ENCODE data around the gene SOCS1. TPM values are rescaled to one million over a fixed set of nuclear protein-coding genes. Genes with fewer than 3 reads are reported as not detected.
"Not testable (repeated sequence)": the region's sequence is repeated elsewhere in the genome, so short reads cannot be mapped to it uniquely, and the experiment has no call there.

Gene SOCS1, protein sequence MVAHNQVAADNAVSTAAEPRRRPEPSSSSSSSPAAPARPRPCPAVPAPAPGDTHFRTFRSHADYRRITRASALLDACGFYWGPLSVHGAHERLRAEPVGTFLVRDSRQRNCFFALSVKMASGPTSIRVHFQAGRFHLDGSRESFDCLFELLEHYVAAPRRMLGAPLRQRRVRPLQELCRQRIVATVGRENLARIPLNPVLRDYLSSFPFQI
- total RNA-seq = 100 to 1,000 TPM; 146 to 152 TPM

DNA sequence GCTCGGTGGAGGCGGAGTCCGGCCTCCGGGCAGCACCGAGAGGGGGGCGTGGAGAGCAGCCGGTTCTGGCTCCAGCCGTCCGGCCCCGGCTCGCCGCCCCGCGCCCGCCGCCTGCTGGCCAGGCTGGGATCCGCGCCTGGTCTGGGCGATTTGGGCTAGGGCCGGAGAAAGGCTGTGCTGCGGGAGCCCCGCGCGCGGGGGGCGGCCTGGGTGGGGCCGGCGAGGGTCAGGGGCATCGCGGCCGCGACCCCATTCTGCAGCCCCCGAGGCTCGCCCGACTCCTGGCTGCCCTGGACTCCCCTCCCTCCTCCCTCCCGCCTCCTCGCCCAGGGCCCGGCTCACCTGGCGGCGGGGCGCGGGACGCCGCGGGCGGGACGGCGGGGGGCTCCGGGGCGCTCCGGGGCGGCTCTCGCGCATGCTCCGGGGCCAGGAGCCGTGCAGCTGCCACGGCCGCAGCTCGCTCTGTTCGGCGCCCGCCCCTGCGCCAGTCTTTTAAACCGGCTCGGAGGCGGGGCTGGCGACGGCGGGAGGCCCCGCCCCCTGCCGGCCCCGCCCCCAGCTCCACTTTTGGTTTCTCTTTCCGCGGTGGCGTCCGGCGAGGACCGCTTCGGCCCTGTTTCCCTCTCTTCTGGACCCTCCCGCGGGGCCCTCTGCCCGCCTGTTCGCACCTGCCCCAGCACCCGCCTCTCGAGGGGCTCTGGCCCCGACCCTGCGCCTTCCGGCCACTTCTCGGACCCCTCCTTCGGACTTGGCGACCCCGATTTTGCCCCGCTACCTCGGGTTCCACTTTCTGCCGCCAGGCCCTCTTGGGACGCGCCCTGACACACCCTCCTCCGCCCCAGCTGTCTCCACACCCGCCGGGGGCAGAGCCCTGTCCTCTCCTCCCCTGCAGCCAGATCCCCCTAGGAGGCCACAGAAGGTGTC is at the start of gene SOCS1:
Gene SOCS1, minus strand, starts transcription at position 468 of the 924 bp plus-strand sequence. CDS start 726 bp downstream, outside the sequence.
- peaks cover 6% of the 10 kb centered on the region for H3K27me3 Mint-ChIP-seq
- DNase-seq = peak; percentile 92
- H3K36me3 Mint-ChIP-seq = peaks cover 48% of the 10 kb centered on the region
- intact Hi-C loops (cut with micrococcal nuclease) = no loop called here
- peak within 1 kb of the TSS; percentile 98 for H3K4me3 Mint-ChIP-seq
- peak within 1 kb of the TSS; percentile 99 for H3K27ac Mint-ChIP-seq
- H3K4me1 Mint-ChIP-seq (ENCODE audit: low read depth) = peaks cover 48% of the 10 kb centered on the region
- H3K9me3 Mint-ChIP-seq = no peaks in the 10 kb centered on the region
- CTCF ChIA-PET = interaction anchor here (0.6 to 6.8 kb wide), 38 partner anchors 8 to 820 kb away, joined by 3 to 118 read pairs (median 4); no protein-coding TSS in a partner anchor
- POLR2A ChIA-PET = interaction anchor here (0.7 to 7.4 kb wide), 38 partner anchors 8 to 542 kb away, joined by 3 to 129 read pairs (median 7); partner anchors contain the start of gene TXNDC11

DNA sequence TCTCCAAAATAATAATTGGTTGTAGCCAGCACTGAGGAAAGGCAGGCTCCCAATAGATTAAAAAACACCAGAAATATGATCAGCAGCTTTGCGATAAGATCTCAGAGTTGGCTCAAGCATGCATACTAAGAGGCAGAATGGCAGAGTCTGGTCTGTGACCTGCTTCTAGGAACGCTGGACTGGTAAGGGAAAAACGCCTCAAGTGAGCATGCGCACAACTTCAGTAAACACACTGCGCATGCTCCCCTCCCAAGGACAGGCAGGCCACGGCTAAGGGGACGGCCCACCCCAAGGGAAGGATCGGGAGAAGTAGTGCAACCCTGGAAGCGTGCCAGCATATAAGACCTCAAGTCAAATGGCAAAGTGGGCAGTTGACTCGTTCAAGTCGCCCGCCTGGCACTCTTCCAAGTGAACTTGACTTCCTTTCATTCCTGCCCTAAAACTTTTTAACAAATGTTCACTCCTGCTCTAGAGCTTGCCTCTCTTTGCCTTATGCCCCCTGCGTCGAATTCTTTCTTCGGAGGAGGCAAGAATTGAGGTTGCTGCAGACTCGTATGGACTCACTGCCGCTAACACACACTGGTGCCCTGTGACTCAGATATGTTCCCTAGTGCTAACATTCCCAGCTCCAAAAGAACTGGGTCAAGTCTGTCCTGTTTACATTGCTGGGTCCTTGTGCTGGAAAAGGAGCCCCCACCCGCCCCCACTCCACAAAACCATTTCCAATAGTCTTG is 47.6 kb upstream of the SOCS1 start:
- POLR2A ChIA-PET = no interaction called here
- no peak for DNase-seq

DNA sequence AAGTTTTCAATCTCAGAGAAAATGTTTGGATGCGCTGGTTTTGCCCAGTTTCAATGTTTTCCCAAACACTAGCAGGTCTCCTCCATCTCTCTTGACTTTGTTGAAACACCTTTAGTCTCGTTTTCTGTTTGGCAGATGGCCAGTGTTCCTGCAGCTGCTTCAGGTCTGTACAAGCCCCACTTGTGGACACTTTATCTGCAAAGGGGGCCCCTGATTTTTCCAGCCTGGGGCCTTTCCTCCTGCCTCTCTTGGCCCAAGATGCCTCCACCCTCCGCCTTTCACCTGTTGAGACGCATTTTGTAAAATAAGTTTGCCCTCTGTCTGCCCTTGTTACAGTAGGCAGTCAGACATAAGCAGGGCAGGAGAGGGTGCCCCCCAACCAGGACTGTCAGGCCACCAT is 47.0 kb upstream of the SOCS1 start:
- Mint-ChIP-seq H3K27me3 (no peaks in the 10 kb centered on the region), H3K4me1 (ENCODE audit: low read depth) (peaks cover 6% of the 10 kb centered on the region), H3K9me3 (no peaks in the 10 kb centered on the region), H3K36me3 (no peaks in the 10 kb centered on the region), H3K4me3 (no peak overlapping the region), H3K27ac (no peak overlapping the region)
- no peak for DNase-seq
- POLR2A ChIA-PET = no interaction called here
- intact Hi-C loops (cut with micrococcal nuclease) = no loop called here
- CTCF ChIA-PET = no interaction called here

More for the DNA sequence above, 47.6 kb upstream of the SOCS1 start:
- Mint-ChIP-seq H3K9me3 (no peaks in the 10 kb centered on the region), H3K36me3 (no peaks in the 10 kb centered on the region), H3K27ac (no peak overlapping the region), H3K27me3 (no peaks in the 10 kb centered on the region), H3K4me3 (no peak overlapping the region), H3K4me1 (ENCODE audit: low read depth) (peaks cover 6% of the 10 kb centered on the region)
- intact Hi-C loops (cut with micrococcal nuclease) = no loop called here
- CTCF ChIA-PET = no interaction called here

DNA sequence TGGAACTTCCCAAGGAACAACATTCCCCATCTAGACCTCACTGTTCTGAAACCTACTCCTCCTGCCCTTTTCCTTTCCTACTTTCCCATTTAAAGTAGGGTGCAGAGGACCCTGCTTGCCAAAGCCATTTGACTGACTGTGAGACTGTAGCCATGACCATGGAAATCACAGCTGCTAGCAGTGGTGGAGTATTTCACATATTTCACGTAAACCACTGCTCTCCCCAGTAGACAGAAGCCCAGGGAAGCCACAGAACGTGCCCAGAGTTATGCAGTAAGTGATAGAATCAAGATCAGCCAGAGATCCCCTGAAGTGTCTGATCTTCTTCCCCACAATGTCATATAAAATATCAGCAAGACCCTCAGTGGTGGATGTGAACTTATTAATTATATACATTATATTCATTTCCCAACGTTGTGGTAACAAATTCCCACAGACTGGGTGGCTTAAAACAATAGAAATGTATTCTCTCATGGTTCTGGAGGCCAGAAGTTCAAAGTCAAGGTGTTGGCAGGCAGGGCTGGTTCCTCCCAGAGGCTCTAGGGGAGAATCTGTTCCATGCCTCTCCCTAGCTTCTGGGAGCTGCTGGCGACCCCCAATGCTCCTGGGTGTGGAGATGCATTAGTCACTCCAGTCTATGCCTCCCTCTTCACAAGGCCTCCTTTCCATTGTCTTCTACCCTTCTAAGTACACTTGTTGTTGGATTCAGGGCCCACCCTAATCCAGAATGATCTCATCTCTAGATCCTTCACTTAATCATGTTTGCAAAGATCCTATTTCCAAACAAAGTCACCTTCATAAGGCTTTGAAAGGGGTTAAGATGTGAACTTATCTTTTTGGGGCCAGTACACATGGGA is 45.9 kb upstream of the SOCS1 start:
- POLR2A ChIA-PET = interaction anchor here (0.9 kb wide), 1 partner anchor 39 kb away, joined by 3 read pairs; no protein-coding TSS in a partner anchor

DNA sequence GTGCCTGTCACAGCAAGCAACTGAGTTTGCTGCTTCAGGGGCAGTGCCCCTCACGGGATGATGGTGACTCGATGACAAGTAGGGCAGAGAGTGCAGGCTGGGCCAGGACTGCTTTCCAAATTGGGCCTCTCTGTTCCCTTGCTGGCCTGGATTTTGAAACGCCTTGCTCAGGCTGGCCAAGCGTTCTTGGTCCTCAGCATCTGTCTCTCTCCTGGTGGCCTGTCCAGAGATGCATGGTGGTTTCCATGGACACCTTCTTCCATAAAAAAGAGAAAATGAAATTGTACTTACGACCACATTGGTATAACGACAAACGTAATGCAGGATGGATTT is 44.5 kb upstream of the SOCS1 start:
- H3K4me3 Mint-ChIP-seq = no peak overlapping the region
- POLR2A ChIA-PET = no interaction called here
- intact Hi-C loops (cut with micrococcal nuclease) = no loop called here

More for the DNA sequence above, 45.9 kb upstream of the SOCS1 start:
- no peak for DNase-seq
- H3K27me3 Mint-ChIP-seq = no peaks in the 10 kb centered on the region
- no peak overlapping the region for H3K27ac Mint-ChIP-seq
- H3K4me3 Mint-ChIP-seq = no peak overlapping the region
- H3K4me1 Mint-ChIP-seq (ENCODE audit: low read depth) = peaks cover 11% of the 10 kb centered on the region
- H3K36me3 Mint-ChIP-seq = no peaks in the 10 kb centered on the region
- intact Hi-C loops (cut with micrococcal nuclease) = no loop called here
- no peaks in the 10 kb centered on the region for H3K9me3 Mint-ChIP-seq
- CTCF ChIA-PET = no interaction called here

DNA sequence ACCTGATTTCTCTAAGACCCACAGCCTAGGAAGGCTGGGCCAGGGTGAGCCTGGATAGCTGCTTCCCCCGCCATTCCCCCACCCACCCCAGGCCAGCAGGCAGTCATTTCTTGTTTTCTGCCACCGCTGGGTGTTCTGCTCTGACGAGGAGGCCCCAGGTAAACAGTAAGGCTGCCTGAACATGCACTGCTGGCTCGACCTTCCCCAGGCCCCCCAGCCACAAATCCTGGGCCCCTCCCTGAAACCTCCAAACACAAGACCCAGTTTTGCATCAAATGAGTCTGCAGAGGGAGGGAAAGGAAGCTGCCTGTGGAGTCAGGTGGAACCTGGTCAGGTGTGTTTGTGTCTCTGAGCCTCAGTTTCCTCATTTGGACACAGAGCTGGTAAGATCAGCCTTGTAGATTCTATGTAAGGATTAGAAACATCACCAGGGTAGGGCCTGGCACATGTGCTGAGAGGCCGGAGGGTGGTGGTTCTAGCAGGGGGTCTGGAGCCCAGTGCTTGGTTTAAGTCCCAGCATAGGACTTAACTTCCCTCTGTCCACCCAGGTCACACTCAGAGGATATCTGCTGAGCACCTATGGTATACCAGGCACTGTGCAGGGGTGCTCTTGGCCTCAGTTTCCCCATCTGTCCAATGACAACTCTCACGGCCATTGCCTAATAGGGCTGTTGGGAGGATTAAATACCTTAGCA is 44.0 kb upstream of the SOCS1 start:
- Mint-ChIP-seq H3K4me3 (no peak overlapping the region), H3K27ac (no peak overlapping the region), H3K27me3 (no peaks in the 10 kb centered on the region), H3K36me3 (no peaks in the 10 kb centered on the region), H3K4me1 (ENCODE audit: low read depth) (peaks cover 18% of the 10 kb centered on the region), H3K9me3 (no peaks in the 10 kb centered on the region)
- intact Hi-C loops (cut with micrococcal nuclease) = loop anchor here (5.0 kb wide), 1 partner anchor 38 kb away; no protein-coding TSS in a partner anchor
- ChIA-PET POLR2A (no interaction called here), CTCF (interaction anchor here (3.3 kb wide), 1 partner anchor 336 kb away, joined by 11 read pairs; no protein-coding TSS in a partner anchor)
- DNase-seq = no peak

More for the DNA sequence above, 44.5 kb upstream of the SOCS1 start:
- H3K27ac Mint-ChIP-seq = no peak overlapping the region
- CTCF ChIA-PET = interaction anchor here (0.8 kb wide), 1 partner anchor 317 kb away, joined by 3 read pairs; no protein-coding TSS in a partner anchor
- H3K9me3 Mint-ChIP-seq = no peaks in the 10 kb centered on the region
- H3K4me1 Mint-ChIP-seq (ENCODE audit: low read depth) = peaks cover 18% of the 10 kb centered on the region
- H3K36me3 Mint-ChIP-seq = no peaks in the 10 kb centered on the region
- H3K27me3 Mint-ChIP-seq = no peaks in the 10 kb centered on the region
- DNase-seq = no peak

DNA sequence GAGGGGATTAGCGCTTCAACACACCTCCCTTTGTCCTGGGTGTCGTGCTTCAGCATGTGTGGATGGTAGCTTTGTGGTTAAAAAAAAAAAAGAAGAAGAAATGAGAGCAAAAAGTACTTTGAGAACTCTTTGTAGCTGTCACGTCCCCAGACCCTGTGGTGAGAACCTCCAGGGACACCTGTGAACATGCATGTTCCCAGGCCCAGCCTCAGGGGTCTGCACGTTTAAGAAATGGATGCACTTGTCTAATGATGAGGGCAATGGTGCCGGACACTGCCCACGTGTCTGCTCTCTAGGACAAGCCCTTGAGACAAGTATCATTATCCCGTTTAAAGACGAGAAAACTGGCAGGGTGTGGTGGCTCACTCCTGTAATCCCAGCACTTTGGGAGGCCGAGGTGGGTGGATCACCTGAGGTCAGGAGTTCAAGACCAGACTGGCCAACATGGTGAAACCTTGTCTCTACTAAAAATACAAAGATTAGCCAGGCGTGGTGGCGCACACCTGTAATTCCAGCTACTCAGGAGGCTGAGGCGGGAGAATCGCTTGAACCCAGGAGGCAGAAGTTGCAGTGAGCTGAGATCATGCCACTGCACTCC is 43.0 kb upstream of the SOCS1 start:
- not testable (repeated sequence) for H3K4me3 Mint-ChIP-seq, H3K36me3 Mint-ChIP-seq, H3K9me3 Mint-ChIP-seq, H3K27ac Mint-ChIP-seq, DNase-seq, H3K27me3 Mint-ChIP-seq
- intact Hi-C loops (cut with micrococcal nuclease) = loop anchor here (5.0 kb wide), 1 partner anchor 37 kb away; no protein-coding TSS in a partner anchor
- CTCF ChIA-PET = interaction anchor here (3.3 kb wide), 1 partner anchor 335 kb away, joined by 11 read pairs; no protein-coding TSS in a partner anchor
- peaks cover 18% of the 10 kb centered on the region for H3K4me1 Mint-ChIP-seq (ENCODE audit: low read depth)
- POLR2A ChIA-PET = interaction anchor here (1.7 kb wide), 1 partner anchor 43 kb away, joined by 5 read pairs; the partner anchor contains the start of gene SOCS1

DNA sequence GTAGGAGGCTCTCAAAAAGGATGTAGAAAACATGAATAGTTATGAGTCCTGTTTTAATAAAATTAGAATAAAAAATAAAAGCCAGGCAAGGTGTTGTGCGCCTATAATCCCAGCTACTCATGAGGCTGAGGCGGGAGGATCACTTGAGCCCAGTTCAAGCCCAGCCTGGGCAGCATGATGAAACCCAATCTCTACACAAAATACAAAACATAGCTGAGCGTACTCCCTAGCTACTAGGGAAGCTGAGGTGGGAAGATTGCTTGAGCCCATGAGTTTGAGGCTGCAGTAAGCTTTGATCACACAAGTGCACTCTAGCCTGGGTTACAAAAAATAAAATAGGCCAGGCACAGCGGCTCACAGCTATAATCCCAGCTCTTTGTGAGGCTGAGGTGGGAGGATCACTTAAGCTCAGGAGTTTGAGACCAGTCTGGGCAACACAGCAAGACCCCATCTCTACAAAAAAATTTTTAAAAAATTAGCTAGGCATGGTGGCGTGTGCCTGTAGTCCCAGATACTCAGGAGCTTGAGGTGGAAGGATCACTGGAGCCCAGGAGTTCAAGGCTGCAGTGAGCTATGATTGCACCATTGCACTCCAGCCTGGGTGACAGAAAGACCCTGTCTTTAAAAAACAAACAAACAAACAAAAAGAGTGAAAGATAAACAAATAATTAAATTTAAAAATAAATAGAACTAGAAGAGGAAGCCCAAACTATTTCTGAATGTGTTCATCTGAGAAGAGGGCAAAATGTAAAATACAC is 42.3 kb upstream of the SOCS1 start:
- intact Hi-C loops (cut with micrococcal nuclease) = loop anchor here (5.0 kb wide), 1 partner anchor 36 kb away; no protein-coding TSS in a partner anchor
- POLR2A ChIA-PET = interaction anchor here (0.7 to 1.7 kb wide), 3 partner anchors 40 to 55 kb away, joined by 3 to 5 read pairs (median 4); partner anchors contain the start of gene SOCS1
- DNase-seq = no peak
- Mint-ChIP-seq H3K4me3 (no peak overlapping the region), H3K36me3 (no peaks in the 10 kb centered on the region), H3K27me3 (peaks cover 1% of the 10 kb centered on the region), H3K4me1 (ENCODE audit: low read depth) (peaks cover 18% of the 10 kb centered on the region), H3K9me3 (no peaks in the 10 kb centered on the region), H3K27ac (peak overlapping the region; percentile 49)
- CTCF ChIA-PET = interaction anchor here (0.6 to 3.3 kb wide), 5 partner anchors 28 to 334 kb away, joined by 3 to 11 read pairs (median 4); no protein-coding TSS in a partner anchor

DNA sequence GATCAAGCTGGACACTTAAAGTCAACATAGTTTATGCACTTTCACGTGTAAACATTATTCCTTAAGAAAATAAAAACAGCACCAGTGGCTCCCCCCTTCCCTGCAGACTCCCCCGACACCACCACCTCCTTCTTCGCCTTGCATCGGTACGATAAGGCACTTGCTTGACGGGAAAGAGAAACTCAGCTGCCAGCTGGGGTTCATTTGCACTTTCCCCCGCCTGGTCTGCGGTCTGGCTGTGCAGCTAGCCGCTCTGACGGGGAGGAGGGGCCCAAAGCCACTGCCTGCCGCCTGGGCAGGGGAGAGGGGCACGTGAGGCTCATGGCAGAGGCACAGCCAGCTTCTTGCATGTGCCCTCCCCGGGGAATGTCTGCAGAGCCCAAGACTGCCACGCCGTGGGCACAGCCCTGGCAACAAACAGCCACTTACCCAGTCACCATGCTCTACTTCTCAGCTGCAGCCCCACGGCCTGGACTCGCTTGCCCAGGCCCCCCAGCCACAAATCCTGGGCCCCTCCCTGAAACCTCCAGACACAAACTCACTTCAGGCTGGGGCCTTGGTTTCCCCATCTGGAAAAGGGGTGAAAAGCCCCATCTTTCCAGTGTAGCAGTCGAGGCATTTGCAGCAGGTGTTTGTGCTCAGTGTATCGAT is 41.6 kb upstream of the SOCS1 start:
- peak overlapping the region; percentile 49 for H3K27ac Mint-ChIP-seq
- H3K4me1 Mint-ChIP-seq (ENCODE audit: low read depth) = peaks cover 18% of the 10 kb centered on the region
- intact Hi-C loops (cut with micrococcal nuclease) = loop anchor here (5.0 kb wide), 1 partner anchor 35 kb away; no protein-coding TSS in a partner anchor
- no peaks in the 10 kb centered on the region for H3K9me3 Mint-ChIP-seq
- DNase-seq = peak; percentile 82
- H3K27me3 Mint-ChIP-seq = peaks cover 6% of the 10 kb centered on the region
- CTCF ChIA-PET = interaction anchor here (0.6 to 3.3 kb wide), 6 partner anchors 28 to 334 kb away, joined by 3 to 11 read pairs (median 4); no protein-coding TSS in a partner anchor
- POLR2A ChIA-PET = interaction anchor here (0.7 to 1.7 kb wide), 4 partner anchors 34 to 56 kb away, joined by 3 to 5 read pairs (median 4); partner anchors contain the start of gene SOCS1
- H3K4me3 Mint-ChIP-seq = peak overlapping the region; percentile 49
- H3K36me3 Mint-ChIP-seq = no peaks in the 10 kb centered on the region

Data from activated CD4-positive, alpha-beta memory T cell treated with anti-CD3 and anti-CD28 coated beads for 36 hours (primary cell).